ENCODE results near the gene LRRC3B.
"Not testable (repeated sequence)": the region's sequence is repeated elsewhere in the genome, so short reads cannot be mapped to it uniquely, and the experiment has no call there.

Gene LRRC3B

GRCh38 chr3:26622621-26623418 is at the start of gene LRRC3B:
Gene LRRC3B (plus strand): TSS chr3:26622772. CDS start chr3:26709673, 86,901 bp downstream.
- no peak for DNase-seq (ENCODE audit: low read depth in 2 of 2)

GRCh38 chr3:26574766-26575165 is 47.8 kb upstream of the LRRC3B start:
- DNase-seq (ENCODE audit: low read depth in 2 of 2): no peak

GRCh38 chr3:26579116-26579515 is 43.5 kb upstream of the LRRC3B start:
- no peak for DNase-seq (ENCODE audit: low read depth in 2 of 2)

- no peak for DNase-seq (ENCODE audit: low read depth in 2 of 2)
Measured at GRCh38 chr3:26587571-26587970, 35.0 kb upstream of the LRRC3B start.

- no peak for DNase-seq (ENCODE audit: low read depth in 2 of 2)
Measured at GRCh38 chr3:26588931-26589330, 33.6 kb upstream of the LRRC3B start.

- DNase-seq (ENCODE audit: low read depth in 2 of 2): no peak
Measured at GRCh38 chr3:26589678-26590077, 32.9 kb upstream of the LRRC3B start.

- no peak for DNase-seq (ENCODE audit: low read depth in 2 of 2)
Measured at GRCh38 chr3:26590919-26591484, 31.6 kb upstream of the LRRC3B start.

GRCh38 chr3:26591926-26592325 is 30.6 kb upstream of the LRRC3B start:
- no peak for DNase-seq (ENCODE audit: low read depth in 2 of 2)

- DNase-seq (ENCODE audit: low read depth in 2 of 2): no peak
Measured at GRCh38 chr3:26592451-26592850, 30.1 kb upstream of the LRRC3B start.

- no peak for DNase-seq (ENCODE audit: low read depth in 2 of 2)
Measured at GRCh38 chr3:26596335-26596734, 26.2 kb upstream of the LRRC3B start.

GRCh38 chr3:26603311-26603710 is 19.3 kb upstream of the LRRC3B start:
- not testable (repeated sequence) for DNase-seq (ENCODE audit: low read depth in 2 of 2)

- DNase-seq (ENCODE audit: low read depth in 2 of 2): not testable (repeated sequence)
Measured at GRCh38 chr3:26603771-26604170, 18.8 kb upstream of the LRRC3B start.

- DNase-seq (ENCODE audit: low read depth in 2 of 2): no peak
Measured at GRCh38 chr3:26614006-26614685, 8.4 kb upstream of the LRRC3B start.

- DNase-seq (ENCODE audit: low read depth in 2 of 2): no peak
Measured at GRCh38 chr3:26621176-26621575, 1.4 kb upstream of the LRRC3B start.

GRCh38 chr3:26621906-26622620 is 509 bp upstream of the LRRC3B start:
- DNase-seq (ENCODE audit: low read depth in 2 of 2): no peak

GRCh38 chr3:26623419-26624208 is 1.0 kb downstream of the LRRC3B start:
- no peak for DNase-seq (ENCODE audit: low read depth in 2 of 2)

- no peak for DNase-seq (ENCODE audit: low read depth in 2 of 2)
Measured at GRCh38 chr3:26624209-26624765, 1.7 kb downstream of the LRRC3B start.

- no peak for DNase-seq (ENCODE audit: low read depth in 2 of 2)
Measured at GRCh38 chr3:26625187-26625586, 2.6 kb downstream of the LRRC3B start.

GRCh38 chr3:26627080-26627479 is 4.5 kb downstream of the LRRC3B start:
- no peak for DNase-seq (ENCODE audit: low read depth in 2 of 2)

GRCh38 chr3:26628915-26629314 is 6.3 kb downstream of the LRRC3B start:
- no peak for DNase-seq (ENCODE audit: low read depth in 2 of 2)

Data from stimulated activated CD4-positive, alpha-beta T cell treated with anti-CD3 and anti-CD28 coated beads, Interleukin-1b, Interleukin-23, amount 100 ng/mL, for 1 hour (primary cell).